Peyer's patch (tissue), 4 donors: ENCODE measurements around the gene AP5B1. TPM values are rescaled to one million over a fixed set of nuclear protein-coding genes. Genes with fewer than 3 reads are reported as not detected.

Source experiments
- DNase-seq, 3 donors: peaks; one replicate each; pipeline ENCODE4 v3.0.0-alpha.2; 2017 to 2019
- H3K27ac ChIP-seq, 4 donors: fragments of 200-600 bp; sonication (generic); one replicate each; pipeline ENCODE4 v1.5.1; 2016 to 2019
- H3K27me3 ChIP-seq, 2 donors: fragments of 200-600 bp; sonication (generic); one replicate each; pipeline ENCODE4 v1.5.1; 2019
- H3K36me3 ChIP-seq, 3 donors: fragments of 200-600 bp; sonication (generic); one replicate each; pipeline ENCODE4 v1.5.1; 2016 to 2019
- H3K4me1 ChIP-seq, 4 donors: fragments of 200-600 bp; sonication (generic); one replicate each; pipeline ENCODE4 v1.5.1; 2016 to 2019
- H3K4me3 ChIP-seq, 4 donors: fragments of 200-600 bp; sonication (generic); 1 replicate in 3 of 4; 2 replicates in 1 of 4; pipeline ENCODE4 v1.5.1; 2016 to 2019; ENCODE audit warnings: mild to moderate bottlenecking in 1 of 4
- H3K9me3 ChIP-seq, 4 donors: fragments of 200-600 bp; sonication (generic); one replicate each; pipeline ENCODE4 v1.5.1; 2016 to 2019; ENCODE audit warnings: mild to moderate bottlenecking in 1 of 4
- POLR2A ChIP-seq, 2 donors: fragments of 450-650 bp; IDR thresholded peaks; one replicate each; pipeline ENCODE4 v1.5.1; 2017; ENCODE audit warnings: antibody characterized with exemption in 2 of 2, mild to moderate bottlenecking in 2 of 2, moderate library complexity in 2 of 2
- total RNA-seq, 4 donors: library from RNA; depleted of rRNA; stranded (reverse); fragments of >200 nt; gene quantifications; one replicate each; pipeline ENCODE4 v1.1.0, GENCODE V29; 2016
- TF ChIP-seq, protein P1 (sequence below), 6 experiments: fragments of 450-650 bp in 4 of 6; fragments of 200-600 bp in 2 of 6; sonication (generic) in 1 of 6; IDR thresholded peaks; one replicate each; pipeline ENCODE4 v1.5.1; 2017 to 2019; ENCODE audit warnings: antibody characterized with exemption in 6 of 6, mild to moderate bottlenecking in 3 of 6, moderate library complexity in 1 of 6

The AP5B1 gene
- total RNA-seq, 4 donors from 2014 or later: 14.9 to 35.8 (median 35.0) TPM

DNA sequence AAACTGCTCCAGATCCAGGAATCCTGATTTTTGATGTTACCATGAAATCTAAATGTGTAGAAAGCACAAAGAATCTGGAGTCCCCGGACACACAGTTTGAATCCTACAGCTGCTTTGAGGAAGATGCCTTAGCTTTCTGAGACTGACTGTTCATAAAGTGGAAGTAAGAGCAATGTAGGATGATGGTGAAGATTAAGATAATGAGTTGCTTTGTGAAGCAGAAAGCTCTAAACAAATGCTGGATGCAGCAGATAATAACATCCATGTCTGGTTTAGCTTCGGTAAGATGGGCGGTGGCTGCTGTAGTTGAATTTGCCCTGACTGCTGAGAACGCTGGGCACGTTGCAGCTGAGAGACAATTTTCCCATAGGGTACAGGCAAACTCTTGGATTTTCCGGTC is 26.2 kb upstream of the AP5B1 start:
- Histone ChIP-seq H3K9me3 (no peaks in the 10 kb centered on the region), H3K36me3 (no peaks in the 10 kb centered on the region), H3K4me1 (no peaks in the 10 kb centered on the region), H3K4me3 (no peak overlapping the region), H3K27me3 (no peaks in the 10 kb centered on the region), H3K27ac (no peak overlapping the region)
- DNase-seq: no peak
- TF ChIP-seq, protein P1, sequence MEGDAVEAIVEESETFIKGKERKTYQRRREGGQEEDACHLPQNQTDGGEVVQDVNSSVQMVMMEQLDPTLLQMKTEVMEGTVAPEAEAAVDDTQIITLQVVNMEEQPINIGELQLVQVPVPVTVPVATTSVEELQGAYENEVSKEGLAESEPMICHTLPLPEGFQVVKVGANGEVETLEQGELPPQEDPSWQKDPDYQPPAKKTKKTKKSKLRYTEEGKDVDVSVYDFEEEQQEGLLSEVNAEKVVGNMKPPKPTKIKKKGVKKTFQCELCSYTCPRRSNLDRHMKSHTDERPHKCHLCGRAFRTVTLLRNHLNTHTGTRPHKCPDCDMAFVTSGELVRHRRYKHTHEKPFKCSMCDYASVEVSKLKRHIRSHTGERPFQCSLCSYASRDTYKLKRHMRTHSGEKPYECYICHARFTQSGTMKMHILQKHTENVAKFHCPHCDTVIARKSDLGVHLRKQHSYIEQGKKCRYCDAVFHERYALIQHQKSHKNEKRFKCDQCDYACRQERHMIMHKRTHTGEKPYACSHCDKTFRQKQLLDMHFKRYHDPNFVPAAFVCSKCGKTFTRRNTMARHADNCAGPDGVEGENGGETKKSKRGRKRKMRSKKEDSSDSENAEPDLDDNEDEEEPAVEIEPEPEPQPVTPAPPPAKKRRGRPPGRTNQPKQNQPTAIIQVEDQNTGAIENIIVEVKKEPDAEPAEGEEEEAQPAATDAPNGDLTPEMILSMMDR (IDR thresholded peaks at IDR 0.05): no peak

DNA sequence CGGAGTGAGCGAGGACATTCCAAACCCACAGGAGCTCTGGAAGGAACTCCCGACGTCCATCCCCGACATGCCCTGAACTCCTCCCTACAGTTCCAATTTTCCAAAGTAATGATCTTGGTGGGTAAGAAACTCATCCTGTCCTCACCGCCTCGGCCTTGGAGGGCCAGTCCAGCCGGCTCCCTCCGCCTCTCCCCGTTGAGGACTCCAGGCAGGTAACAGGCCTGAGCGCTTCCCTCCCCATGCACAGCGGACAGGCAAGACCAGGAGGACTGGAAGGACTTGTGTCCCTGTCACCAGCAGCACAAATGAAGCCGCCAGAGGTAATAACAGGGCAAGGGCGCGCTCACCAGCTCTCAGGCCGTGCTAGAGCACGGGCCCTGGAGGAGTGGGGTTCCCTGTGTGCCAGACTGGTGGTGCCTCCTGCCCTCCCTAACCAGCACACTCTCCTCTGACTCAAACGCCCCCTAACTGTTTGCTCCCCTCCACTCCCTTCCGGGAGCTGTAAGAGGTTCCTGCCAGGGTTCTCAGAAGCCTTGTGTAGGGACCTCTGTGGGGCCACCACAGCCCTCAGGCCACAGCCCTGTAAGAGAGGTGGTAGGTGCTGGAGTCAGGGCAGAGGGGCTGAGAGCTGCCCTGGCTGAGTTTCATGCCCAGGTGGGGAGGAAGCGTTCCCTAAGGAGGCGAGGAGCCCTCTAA is 23.2 kb upstream of the AP5B1 start:
- Histone ChIP-seq H3K9me3 (no peaks in the 10 kb centered on the region), H3K4me3 (no peak overlapping the region), H3K27ac (no peak overlapping the region), H3K4me1 (no peaks in the 10 kb centered on the region), H3K27me3 (no peaks in the 10 kb centered on the region), H3K36me3 (no peaks in the 10 kb centered on the region)
- no peak for TF ChIP-seq POLR2A (IDR thresholded peaks at IDR 0.05)
- TF ChIP-seq, protein P1 (IDR thresholded peaks at IDR 0.05): no peak
- DNase-seq: no peak

DNA sequence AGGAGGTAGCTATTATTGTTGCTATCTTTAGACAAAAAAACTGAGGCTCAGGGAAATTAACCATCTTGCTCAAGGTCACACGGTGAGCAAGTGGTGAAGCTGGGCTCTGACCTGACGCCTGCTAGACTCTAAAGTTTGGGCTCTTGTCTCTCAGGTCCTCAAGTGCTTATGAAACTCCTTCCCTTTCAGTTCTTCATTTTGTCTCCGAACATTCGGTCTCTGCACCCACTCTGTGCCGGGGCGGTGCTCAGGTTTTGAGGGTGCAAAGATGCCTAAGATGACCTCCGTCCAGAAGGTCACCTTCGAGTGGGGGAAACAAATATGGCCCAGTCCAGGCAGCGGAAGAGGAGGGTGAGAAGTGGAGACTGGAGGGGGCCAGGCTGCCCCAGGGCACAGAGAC is 22.1 kb upstream of the AP5B1 start:
- no peaks in the 10 kb centered on the region for H3K36me3 ChIP-seq
- no peaks in the 10 kb centered on the region for H3K27me3 ChIP-seq
- no peak for DNase-seq
- H3K4me3 ChIP-seq: no peak overlapping the region
- H3K9me3 ChIP-seq: no peaks in the 10 kb centered on the region
- H3K4me1 ChIP-seq: no peaks in the 10 kb centered on the region
- no peak overlapping the region for H3K27ac ChIP-seq
- TF ChIP-seq, protein P1 (IDR thresholded peaks at IDR 0.05): no peak
- no peak for TF ChIP-seq POLR2A (IDR thresholded peaks at IDR 0.05)

DNA sequence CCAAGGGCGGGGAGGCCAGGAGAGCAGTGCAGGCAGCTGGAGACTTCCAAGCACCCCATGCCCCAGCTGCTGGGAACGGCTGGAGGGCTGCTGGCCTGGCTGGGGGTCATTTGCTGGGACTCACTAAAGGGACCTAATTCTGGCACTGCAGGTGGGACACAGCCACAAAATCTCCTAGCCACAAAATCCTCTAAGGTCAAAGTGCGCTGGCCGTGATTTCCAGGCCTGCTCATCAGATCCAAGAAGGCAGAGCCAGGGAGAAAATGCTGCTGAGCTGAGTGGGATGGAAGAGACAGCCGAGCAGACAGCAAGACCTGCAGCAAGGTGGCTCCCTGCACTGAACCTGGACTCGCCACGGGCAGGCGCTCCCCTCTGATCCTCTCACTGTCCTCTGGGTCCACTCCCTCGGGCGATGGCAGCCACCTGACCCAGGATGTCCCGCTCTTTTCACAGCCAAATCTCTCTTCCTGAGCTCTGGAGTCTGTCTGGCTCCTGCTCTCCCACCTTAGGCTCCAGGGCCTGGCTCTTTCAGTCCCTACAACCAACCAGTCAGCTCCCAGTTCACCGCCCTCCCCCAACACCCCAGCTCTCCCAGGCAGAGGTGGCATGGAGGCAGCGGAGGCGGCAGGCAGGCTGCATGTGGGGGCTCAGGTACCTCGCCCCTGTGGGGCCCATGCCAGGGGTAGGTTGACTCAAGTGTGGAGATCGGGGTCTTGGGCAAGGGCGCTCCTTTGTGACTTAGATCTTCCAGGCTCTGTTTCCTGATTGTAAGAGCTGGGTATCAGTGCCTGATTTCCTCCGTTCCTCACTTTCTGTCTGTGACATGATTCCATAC is 20.6 kb upstream of the AP5B1 start:
- TF ChIP-seq, protein P1 (IDR thresholded peaks at IDR 0.05): no peak
- TF ChIP-seq POLR2A (IDR thresholded peaks at IDR 0.05): no peak
- H3K36me3 ChIP-seq: no peaks in the 10 kb centered on the region
- H3K27ac ChIP-seq: no peak overlapping the region
- no peaks in the 10 kb centered on the region for H3K9me3 ChIP-seq
- no peak overlapping the region for H3K4me3 ChIP-seq
- H3K27me3 ChIP-seq: no peaks in the 10 kb centered on the region
- no peak for DNase-seq
- no peaks in the 10 kb centered on the region for H3K4me1 ChIP-seq

DNA sequence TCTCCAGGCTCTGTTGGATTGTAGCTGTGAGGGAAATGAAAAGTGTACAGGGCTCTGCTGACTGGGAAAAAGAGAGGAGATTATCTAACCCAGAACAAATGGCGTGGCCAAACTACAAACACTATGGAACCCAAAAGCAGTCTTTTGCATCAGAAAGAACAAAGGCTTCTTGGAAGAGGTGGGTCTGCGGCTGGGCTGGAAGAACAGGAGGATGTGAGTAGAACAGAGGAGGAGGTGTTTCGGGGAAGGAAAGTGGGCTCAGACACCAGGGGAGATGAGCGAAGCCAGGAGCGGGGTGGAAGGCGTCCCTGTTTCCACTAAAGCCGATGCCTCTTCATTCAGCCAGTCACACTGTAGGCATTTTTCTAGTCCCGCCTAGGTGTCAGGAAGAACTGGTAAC is 18.1 kb upstream of the AP5B1 start:
- H3K27me3 ChIP-seq: no peaks in the 10 kb centered on the region
- no peak overlapping the region for H3K4me3 ChIP-seq
- peaks cover 0 to 19% (median 0%) of the 10 kb centered on the region in 3 donors for H3K36me3 ChIP-seq
- H3K9me3 ChIP-seq: no peaks in the 10 kb centered on the region
- no peak for DNase-seq
- no peak for TF ChIP-seq POLR2A (IDR thresholded peaks at IDR 0.05)
- TF ChIP-seq, protein P1 (IDR thresholded peaks at IDR 0.05): no peak
- peaks cover 0 to 10% (median 1%) of the 10 kb centered on the region in 4 donors for H3K4me1 ChIP-seq
- no peak overlapping the region for H3K27ac ChIP-seq
